Smooth muscle cell (in vitro differentiated cells): Measurements from ENCODE around the gene CELSR2. TPM values are rescaled to one million over a fixed set of nuclear protein-coding genes. Genes with fewer than 3 reads are reported as not detected.

Experiments
- DNase-seq: peaks from one replicate; lab custom pipeline; 2025; ENCODE audit not compliant: unreplicated experiment; lab: John Stamatoyannopoulos, UW
- H2AFZ ChIP-seq: fragments of 200-600 bp; sonication (generic); 2 replicates; pipeline ENCODE4 v1.6.0; 2016; ENCODE audit warnings: antibody characterized with exemption, low read depth, mild to moderate bottlenecking
- H3F3A ChIP-seq: fragments of 200-600 bp; sonication (generic); 2 replicates; pipeline ENCODE4 v1.6.0; 2017; ENCODE audit warnings: antibody characterized with exemption, low read depth
- H3K27ac ChIP-seq: fragments of 200-600 bp; sonication (generic); 2 replicates; pipeline ENCODE4 v1.5.1; 2016; ENCODE audit warnings: low read depth, mild to moderate bottlenecking
- H3K27me3 ChIP-seq: fragments of 200-600 bp; sonication (generic); 2 replicates; pipeline ENCODE4 v1.6.1; 2016; ENCODE audit warnings: low read depth, mild to moderate bottlenecking
- H3K36me3 ChIP-seq: fragments of 200-600 bp; sonication (generic); 2 replicates; pipeline ENCODE4 v1.5.1; 2016; ENCODE audit warnings: low read depth
- H3K4me1 ChIP-seq: fragments of 200-600 bp; sonication (generic); 2 replicates; pipeline ENCODE4 v1.5.1; 2016; ENCODE audit warnings: low read depth
- H3K4me2 ChIP-seq: fragments of 200-600 bp; sonication (generic); 2 replicates; pipeline ENCODE4 v1.6.0; 2016; ENCODE audit warnings: mild to moderate bottlenecking
- H3K4me3 ChIP-seq: fragments of 200-600 bp; sonication (generic); 2 replicates; pipeline ENCODE4 v1.5.1; 2016; ENCODE audit warnings: mild to moderate bottlenecking
- H3K79me2 ChIP-seq: fragments of 200-600 bp; sonication (generic); 2 replicates; pipeline ENCODE4 v1.6.0; 2016; ENCODE audit warnings: low read depth, mild to moderate bottlenecking
- H3K9ac ChIP-seq: fragments of 200-600 bp; sonication (generic); 2 replicates; pipeline ENCODE4 v1.6.0; 2016; ENCODE audit warnings: low read depth
- H3K9me3 ChIP-seq: fragments of 200-600 bp; sonication (generic); replicated peaks from 2 replicates; pipeline ENCODE4 v1.5.1; 2016; ENCODE audit warnings: low read depth
- H4K20me1 ChIP-seq: fragments of 200-600 bp; sonication (generic); 2 replicates; pipeline ENCODE4 v1.6.0; 2016; ENCODE audit warnings: low read depth
- WGBS: methylation state at CpG from one replicate; pipeline ENCODE4 v1.1.7; 2016; ENCODE audit warnings: low lambda C conversion rate; 5-methylcytosine and 5-hydroxymethylcytosine counted together
- polyA plus RNA-seq: library from polyadenylated mRNA; unstranded; fragments of >200 nt; fragmentation: Nextera tagmentation; extraction: Ambion mirVana; gene quantifications from 2 replicates; pipeline ENCODE4 v1.2.1, GENCODE V29; 2016
- total RNA-seq: library from RNA; depleted of rRNA; stranded (reverse); fragments of >200 nt; gene quantifications from 2 replicates; pipeline ENCODE4 v1.2.3, GENCODE V29; 2014
- TF ChIP-seq, protein P1 (sequence below): fragments of 200-600 bp; sonication (generic); IDR thresholded peaks from 2 replicates; pipeline ENCODE4 v1.5.1; 2017; ENCODE audit warnings: borderline replicate concordance, mild to moderate bottlenecking, antibody characterized with exemption; ENCODE audit not compliant: insufficient read depth, poor library complexity, severe bottlenecking

The CELSR2 gene
- total and polyA plus RNA-seq, 2 experiments from 2014 or later, result 1.8 to 3.6 TPM

DNA sequence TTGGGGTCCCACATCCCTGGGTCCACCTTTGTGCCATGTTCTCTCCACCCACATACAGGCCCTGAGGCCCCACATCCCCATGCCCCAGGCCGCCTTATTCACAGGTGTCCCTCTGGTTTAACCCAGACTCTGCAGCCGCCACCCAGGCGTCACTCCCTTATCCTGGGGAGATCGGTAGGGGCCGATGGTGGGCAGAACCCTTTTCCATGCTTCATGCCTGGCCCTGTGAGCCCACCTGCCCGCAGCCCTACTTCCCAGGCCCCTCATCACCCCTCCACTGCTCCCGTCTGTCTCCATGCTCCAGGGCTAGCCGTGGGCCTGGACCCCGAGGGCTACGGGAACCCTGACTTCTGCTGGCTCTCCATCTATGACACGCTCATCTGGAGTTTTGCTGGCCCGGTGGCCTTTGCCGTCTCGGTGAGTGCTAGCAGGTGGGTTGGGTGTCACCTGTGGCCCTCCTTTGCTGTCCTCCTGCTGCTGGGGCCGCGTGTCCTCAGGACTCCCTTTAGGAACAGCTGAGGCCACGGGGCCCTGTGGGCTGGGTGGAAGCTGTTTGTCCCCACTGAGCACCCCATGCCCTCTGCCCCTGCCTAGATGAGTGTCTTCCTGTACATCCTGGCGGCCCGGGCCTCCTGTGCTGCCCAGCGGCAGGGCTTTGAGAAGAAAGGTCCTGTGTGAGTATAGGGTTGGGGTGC, 21.4 kb downstream of the CELSR2 start:
- no peak for DNase-seq
- H3K9ac ChIP-seq, result no peak overlapping the region

DNA sequence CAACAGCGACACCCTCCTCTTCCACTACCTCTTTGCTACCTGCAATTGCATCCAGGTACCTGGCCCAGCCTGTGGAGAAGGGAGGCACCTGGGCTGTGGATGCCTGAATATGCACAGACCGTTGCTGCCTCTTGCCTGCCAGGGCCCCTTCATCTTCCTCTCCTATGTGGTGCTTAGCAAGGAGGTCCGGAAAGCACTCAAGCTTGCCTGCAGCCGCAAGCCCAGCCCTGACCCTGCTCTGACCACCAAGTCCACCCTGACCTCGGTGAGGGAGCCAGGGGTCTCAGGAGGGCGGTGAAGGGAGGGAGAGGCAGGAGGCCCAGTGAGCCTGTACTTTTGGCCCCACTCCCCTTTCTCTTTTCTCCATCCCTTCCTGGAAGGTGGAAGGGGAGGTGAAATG, 22.1 kb downstream of the CELSR2 start:
- H3K4me2 ChIP-seq, result no peak overlapping the region
- peaks cover 9% of the 10 kb centered on the region for H3F3A ChIP-seq
- H3K9ac ChIP-seq, result no peak overlapping the region
- DNase-seq, result no peak
- H3K36me3 ChIP-seq, result no peaks in the 10 kb centered on the region
- no peaks in the 10 kb centered on the region for H3K79me2 ChIP-seq
- WGBS, result 93% methylated on average over 6 of the region's 6 CpGs
- H3K4me3 ChIP-seq, result no peak overlapping the region
- H3K9me3 ChIP-seq, result no peaks in the 10 kb centered on the region
- TF ChIP-seq, protein P1, sequence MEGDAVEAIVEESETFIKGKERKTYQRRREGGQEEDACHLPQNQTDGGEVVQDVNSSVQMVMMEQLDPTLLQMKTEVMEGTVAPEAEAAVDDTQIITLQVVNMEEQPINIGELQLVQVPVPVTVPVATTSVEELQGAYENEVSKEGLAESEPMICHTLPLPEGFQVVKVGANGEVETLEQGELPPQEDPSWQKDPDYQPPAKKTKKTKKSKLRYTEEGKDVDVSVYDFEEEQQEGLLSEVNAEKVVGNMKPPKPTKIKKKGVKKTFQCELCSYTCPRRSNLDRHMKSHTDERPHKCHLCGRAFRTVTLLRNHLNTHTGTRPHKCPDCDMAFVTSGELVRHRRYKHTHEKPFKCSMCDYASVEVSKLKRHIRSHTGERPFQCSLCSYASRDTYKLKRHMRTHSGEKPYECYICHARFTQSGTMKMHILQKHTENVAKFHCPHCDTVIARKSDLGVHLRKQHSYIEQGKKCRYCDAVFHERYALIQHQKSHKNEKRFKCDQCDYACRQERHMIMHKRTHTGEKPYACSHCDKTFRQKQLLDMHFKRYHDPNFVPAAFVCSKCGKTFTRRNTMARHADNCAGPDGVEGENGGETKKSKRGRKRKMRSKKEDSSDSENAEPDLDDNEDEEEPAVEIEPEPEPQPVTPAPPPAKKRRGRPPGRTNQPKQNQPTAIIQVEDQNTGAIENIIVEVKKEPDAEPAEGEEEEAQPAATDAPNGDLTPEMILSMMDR, result no peak
- peaks cover 9% of the 10 kb centered on the region for H3K4me1 ChIP-seq
- H3K27me3 ChIP-seq, result no peaks in the 10 kb centered on the region
- H2AFZ ChIP-seq, result no peak overlapping the region
- no peaks in the 10 kb centered on the region for H4K20me1 ChIP-seq
- H3K27ac ChIP-seq, result no peak overlapping the region

More for the DNA sequence above, 21.4 kb downstream of the CELSR2 start:
- TF ChIP-seq, protein P1, result no peak
- Histone ChIP-seq H3K27me3 (no peaks in the 10 kb centered on the region), H3K4me1 (peaks cover 9% of the 10 kb centered on the region), H3K9me3 (no peaks in the 10 kb centered on the region), H3K79me2 (no peaks in the 10 kb centered on the region), H4K20me1 (no peaks in the 10 kb centered on the region), H3K27ac (no peak overlapping the region), H3F3A (peaks cover 7% of the 10 kb centered on the region), H3K36me3 (no peaks in the 10 kb centered on the region), H3K4me3 (no peak overlapping the region), H3K4me2 (no peak overlapping the region), H2AFZ (no peak overlapping the region)
- 97% methylated on average over 20 of the region's 20 CpGs for WGBS

DNA sequence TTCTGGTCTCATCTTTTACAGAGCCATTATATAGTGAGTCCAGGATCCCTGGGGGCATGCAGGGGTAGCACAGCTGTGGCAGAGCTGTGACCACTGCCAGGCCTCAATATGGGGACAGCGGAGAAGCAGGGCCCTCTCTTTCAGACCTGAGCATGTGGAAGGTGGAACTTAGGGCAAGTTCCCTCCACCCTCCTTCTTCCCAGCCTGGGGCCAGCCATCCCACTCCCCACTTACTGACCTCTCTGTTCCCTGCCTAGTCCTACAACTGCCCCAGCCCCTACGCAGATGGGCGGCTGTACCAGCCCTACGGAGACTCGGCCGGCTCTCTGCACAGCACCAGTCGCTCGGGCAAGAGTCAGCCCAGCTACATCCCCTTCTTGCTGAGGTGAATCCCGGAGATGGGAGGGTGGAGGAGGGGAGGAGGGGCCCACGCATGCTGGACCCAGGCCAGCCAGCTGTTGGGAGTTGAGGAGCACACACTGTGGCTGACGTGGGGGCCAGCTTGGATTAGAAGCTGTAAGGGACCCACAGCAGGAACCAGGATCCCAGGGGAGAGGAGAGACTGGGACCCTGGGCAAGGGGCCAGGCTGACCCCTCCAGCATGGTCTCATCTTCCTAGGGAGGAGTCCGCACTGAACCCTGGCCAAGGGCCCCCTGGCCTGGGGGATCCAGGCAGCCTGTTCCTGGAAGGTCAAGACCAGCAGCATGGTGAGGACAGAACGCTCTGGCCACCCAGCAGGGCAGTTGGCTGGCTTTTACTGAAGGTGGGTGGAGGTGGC, 22.9 kb downstream of the CELSR2 start:
- H3K36me3 ChIP-seq, result no peaks in the 10 kb centered on the region
- no peak overlapping the region for H3K27ac ChIP-seq
- 89% methylated on average over 13 of the region's 13 CpGs for WGBS
- TF ChIP-seq, protein P1, result no peak
- H3F3A ChIP-seq, result peaks cover 11% of the 10 kb centered on the region
- H3K27me3 ChIP-seq, result no peaks in the 10 kb centered on the region
- no peak overlapping the region for H3K4me2 ChIP-seq
- no peaks in the 10 kb centered on the region for H3K79me2 ChIP-seq
- no peak overlapping the region for H2AFZ ChIP-seq
- no peak overlapping the region for H3K4me3 ChIP-seq
- no peaks in the 10 kb centered on the region for H3K9me3 ChIP-seq
- H3K9ac ChIP-seq, result no peak overlapping the region
- no peaks in the 10 kb centered on the region for H4K20me1 ChIP-seq
- H3K4me1 ChIP-seq, result peaks cover 9% of the 10 kb centered on the region
- DNase-seq, result no peak
